WERI-Rb-1 (cell line): Measurements from ENCODE around the gene RING1.

ENCODE experiments used
- DNase-seq: peaks from one replicate; pipeline ENCODE4 v3.0.0-alpha.2; 2020
- H3K27ac ChIP-seq: fragments of 250-450 bp; sonication (Bioruptor Pico); 2 replicates; pipeline ENCODE4 v1.5.1; 2020; ENCODE audit warnings: mild to moderate bottlenecking, moderate library complexity
- H3K27me3 ChIP-seq: fragments of 250-450 bp; sonication (Bioruptor Pico); 2 replicates; pipeline ENCODE4 v1.5.1; 2021; ENCODE audit warnings: mild to moderate bottlenecking, low read depth, moderate library complexity; ENCODE audit not compliant: insufficient read depth, severe bottlenecking
- H3K36me3 ChIP-seq: fragments of 250-450 bp; sonication (Bioruptor Pico); 2 replicates; pipeline ENCODE4 v1.5.1; 2020; ENCODE audit warnings: mild to moderate bottlenecking, moderate library complexity
- H3K4me3 ChIP-seq: 2 replicates; pipeline ENCODE4 v1.5.1; 2011; ENCODE audit warnings: low read depth, mild to moderate bottlenecking, control low read depth, low read length
- H3K9me3 ChIP-seq: fragments of 250-450 bp; sonication (Bioruptor Pico); 2 replicates; pipeline ENCODE4 v1.5.1; 2021; ENCODE audit warnings: mild to moderate bottlenecking, moderate library complexity; ENCODE audit not compliant: severe bottlenecking
- TF ChIP-seq, protein P1 (sequence below): IDR thresholded peaks from 2 replicates; pipeline ENCODE4 v1.5.1; 2011; ENCODE audit warnings: low read depth, mild to moderate bottlenecking, control low read depth, inconsistent platforms, low read length

RING1 gene

GRCh38 chr6:33254591-33254990 is 46.3 kb downstream of the RING1 start:
- no peak overlapping the region for H3K4me3 ChIP-seq
- TF ChIP-seq, protein P1, sequence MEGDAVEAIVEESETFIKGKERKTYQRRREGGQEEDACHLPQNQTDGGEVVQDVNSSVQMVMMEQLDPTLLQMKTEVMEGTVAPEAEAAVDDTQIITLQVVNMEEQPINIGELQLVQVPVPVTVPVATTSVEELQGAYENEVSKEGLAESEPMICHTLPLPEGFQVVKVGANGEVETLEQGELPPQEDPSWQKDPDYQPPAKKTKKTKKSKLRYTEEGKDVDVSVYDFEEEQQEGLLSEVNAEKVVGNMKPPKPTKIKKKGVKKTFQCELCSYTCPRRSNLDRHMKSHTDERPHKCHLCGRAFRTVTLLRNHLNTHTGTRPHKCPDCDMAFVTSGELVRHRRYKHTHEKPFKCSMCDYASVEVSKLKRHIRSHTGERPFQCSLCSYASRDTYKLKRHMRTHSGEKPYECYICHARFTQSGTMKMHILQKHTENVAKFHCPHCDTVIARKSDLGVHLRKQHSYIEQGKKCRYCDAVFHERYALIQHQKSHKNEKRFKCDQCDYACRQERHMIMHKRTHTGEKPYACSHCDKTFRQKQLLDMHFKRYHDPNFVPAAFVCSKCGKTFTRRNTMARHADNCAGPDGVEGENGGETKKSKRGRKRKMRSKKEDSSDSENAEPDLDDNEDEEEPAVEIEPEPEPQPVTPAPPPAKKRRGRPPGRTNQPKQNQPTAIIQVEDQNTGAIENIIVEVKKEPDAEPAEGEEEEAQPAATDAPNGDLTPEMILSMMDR: no peak
- H3K27me3 ChIP-seq: no peaks in the 10 kb centered on the region
- peak overlapping the region; percentile 50 for H3K27ac ChIP-seq
- peak; percentile 27 for DNase-seq
- H3K36me3 ChIP-seq: peaks cover 27% of the 10 kb centered on the region
- H3K9me3 ChIP-seq: no peaks in the 10 kb centered on the region

GRCh38 chr6:33259032-33259431 is 50.7 kb downstream of the RING1 start:
- TF ChIP-seq, protein P1: no peak
- H3K36me3 ChIP-seq: peaks cover 49% of the 10 kb centered on the region
- no peak overlapping the region for H3K4me3 ChIP-seq

More at GRCh38 chr6:33259032-33259431, 50.7 kb downstream of the RING1 start:
- no peaks in the 10 kb centered on the region for H3K27me3 ChIP-seq
- DNase-seq: no peak
- no peak overlapping the region for H3K27ac ChIP-seq
- no peaks in the 10 kb centered on the region for H3K9me3 ChIP-seq
